ENCODE data around the gene NMNAT3.

Gene NMNAT3

DNA sequence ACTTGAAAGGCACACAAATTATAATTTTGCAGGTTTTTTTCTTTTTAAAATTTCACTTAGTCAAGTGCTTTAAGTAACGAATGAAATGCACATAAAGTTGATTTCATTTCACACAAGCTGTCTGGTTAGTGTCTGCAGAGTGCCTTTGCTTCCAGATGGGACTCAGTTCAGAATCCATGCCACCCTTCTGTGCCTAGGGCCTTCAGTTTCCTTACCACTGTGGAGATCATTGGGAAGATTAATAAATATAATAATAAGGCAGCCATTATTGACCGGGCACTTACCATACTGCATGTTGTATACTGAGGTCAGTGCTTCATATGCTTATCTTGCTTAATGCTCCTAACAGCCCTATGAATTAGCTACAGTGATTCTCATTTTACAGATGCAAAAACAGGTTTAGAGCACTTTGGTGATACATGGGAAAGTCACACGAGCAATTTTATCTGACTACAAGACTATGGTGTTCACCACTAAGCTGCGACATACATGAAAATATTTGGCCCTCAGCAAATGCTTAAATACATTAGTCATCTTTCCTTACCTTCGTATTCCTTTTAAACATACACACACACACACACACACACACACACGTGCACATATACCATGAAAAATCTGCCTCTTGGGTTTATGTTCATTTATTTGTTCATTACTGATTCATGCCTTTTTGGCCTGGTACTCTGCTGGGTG is 3.1 kb downstream of the NMNAT3 start:
- no peak for FAIRE-seq

DNA sequence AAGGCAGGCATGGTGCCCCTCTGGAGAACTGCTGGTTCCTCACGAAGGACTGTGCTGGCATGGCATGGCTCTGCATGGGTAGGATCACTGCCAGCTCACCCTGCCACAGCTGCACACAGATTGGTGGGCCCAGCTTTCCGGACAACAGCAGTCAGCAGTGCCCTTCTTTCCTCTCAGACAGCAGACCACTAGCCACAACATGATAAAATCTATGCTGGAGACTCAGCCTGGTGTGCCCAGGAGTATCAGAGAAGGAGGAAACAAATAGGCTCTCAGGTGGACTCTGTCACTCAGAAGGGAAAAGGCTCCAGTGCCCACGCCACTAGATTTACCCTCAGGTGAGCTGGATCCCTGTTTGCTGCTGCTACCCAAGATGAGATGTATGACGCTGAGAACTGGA is 4.9 kb downstream of the NMNAT3 start:
- no peak for FAIRE-seq

DNA sequence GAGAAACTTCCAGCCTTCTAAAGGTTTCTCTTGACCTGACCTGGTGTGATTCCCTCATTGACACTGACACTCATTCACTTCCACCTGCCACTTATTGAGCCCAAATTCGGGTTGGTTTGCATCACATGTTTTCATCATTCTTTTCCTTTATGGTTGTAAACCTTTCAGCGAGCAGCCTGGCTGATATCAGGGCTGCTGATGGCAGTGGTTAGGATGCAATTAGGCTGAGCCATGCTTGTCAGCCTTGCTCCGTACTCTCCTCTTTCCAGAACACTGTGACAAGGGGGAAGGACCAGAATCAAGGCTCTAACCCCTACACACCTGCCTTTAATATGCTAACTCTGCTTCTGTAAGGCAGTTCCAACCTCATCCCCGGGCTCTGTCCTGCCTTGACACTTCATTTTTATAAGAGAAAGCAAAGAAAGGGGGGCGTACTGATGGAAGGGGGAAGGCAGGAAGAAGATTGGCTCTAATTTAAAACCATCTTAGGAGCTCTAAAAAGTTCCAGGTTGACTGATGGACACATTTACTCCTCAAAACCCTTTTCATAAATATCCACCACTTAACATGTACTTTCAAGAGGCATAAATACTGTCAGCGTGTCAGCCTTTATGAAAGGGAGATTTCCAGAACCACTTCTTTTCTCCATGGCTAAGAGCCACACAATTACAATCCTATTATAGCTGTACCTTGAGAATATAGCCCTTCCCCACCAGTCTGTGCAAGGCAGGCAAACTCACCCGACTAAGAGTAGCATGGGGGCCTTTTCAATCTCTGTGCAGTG is 5.7 kb downstream of the NMNAT3 start:
- no peak for FAIRE-seq

DNA sequence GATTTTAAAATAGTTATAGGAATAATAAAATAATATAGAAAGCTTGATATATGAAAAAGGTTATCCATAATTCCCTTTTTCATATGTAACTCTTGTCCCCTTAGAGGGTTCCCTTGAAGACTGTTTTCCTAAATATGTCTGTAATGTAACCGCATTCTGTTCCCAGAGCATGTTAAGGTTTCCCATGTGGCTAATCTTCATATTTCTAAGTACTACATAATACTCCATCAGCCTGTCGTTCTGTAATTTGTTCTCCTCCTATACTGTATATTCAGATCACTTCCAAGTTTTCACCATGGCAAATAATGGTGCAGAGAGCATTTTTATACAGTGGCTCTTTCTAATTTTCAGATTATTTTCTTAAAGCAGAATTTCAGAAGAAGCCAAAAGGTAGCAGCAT is 6.7 kb downstream of the NMNAT3 start:
- FAIRE-seq, result no peak

DNA sequence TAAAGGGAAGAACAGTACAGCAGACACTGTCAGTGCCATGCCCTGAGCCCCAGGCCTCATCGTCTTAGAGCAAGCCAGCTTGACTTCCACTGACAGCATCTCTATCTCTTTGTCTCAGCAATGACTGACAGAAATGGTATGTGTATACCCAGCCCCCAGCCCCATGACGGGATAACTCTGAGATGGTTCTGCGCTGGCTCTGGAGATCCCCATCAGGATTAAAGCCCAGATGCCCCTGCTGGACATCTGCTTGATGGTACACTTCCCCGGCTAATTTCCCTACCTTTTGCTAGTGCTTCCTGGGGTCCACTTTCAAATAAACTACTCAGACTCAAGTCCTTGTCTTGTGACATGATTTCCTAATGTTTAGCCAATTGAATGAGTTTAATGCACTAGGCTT is 7.6 kb downstream of the NMNAT3 start:
- FAIRE-seq, result no peak

DNA sequence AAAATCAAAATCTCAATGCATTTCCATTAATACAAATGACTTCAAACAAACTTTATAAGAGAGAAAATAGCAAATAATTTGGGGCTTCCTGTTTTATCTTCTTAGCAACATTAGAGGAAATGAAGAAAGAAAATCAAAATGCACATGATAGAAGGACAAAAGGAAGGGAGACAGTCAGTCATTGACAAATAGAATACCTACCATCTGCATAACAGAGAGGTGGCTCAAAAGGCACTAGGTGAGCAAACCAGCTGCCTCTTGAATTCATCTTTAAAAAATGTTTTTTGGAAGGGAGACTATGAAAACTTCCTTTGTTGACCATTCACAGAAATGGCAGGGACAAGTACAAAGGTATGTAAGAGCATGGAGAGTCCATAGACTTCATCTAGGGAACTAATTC is 9.4 kb downstream of the NMNAT3 start:
- no peak for FAIRE-seq

DNA sequence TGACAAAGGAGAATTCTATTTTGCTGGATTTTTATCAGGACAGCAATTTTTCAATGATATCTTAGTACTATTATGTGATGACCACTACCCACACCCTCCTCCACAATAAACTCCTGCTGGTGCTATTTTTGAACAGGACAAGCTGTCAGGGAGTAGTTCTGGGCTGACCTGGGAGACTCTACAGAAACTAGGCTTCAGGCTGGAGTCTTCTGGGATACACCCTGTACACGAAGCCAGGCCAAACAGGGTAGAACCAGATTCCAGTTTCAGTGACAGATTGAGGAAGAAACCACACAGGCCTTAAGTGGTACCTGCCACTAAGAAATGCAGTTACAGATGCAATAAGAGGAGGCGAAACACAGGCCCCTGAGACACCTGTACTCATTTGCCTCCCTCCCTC is 12.8 kb downstream of the NMNAT3 start:
- no peak for FAIRE-seq

DNA sequence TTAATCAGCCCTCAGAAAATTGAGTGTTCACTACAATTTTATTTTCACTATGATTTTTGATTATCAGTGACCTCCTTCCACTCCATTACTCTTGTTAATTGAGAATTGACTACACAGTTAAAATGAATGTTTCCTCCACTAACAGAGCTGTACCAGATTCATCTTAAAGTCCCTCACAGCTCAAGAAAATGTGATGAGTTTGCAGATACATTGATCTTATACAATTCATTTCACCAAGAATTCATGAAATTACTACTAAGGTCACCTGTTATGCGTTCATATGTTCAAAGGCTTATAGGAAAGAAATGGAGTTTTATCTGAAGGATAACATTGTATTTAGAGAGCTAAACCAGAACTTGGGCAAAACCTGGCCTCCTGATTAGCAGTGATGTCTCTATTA is 17.5 kb downstream of the NMNAT3 start:
- FAIRE-seq, result no peak

DNA sequence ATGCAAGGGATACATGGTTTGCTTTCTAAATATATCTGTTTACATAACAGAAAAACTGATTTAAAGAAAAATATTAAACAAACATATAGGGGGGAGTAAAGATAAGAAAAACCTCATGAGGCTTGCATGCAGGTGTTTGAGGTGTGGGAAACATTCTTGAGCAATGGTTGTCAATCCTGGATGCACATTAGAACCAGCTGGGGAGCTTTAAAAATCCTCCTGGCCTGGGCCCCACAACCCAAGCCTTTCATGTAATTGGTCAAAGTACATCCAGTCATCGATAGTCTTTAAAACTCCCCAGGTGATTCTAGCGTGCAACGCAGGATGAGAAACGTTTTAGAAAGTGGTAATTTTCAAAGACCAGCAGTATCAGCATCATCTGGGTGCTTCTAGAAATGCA is 18.3 kb downstream of the NMNAT3 start:
- no peak for FAIRE-seq

DNA sequence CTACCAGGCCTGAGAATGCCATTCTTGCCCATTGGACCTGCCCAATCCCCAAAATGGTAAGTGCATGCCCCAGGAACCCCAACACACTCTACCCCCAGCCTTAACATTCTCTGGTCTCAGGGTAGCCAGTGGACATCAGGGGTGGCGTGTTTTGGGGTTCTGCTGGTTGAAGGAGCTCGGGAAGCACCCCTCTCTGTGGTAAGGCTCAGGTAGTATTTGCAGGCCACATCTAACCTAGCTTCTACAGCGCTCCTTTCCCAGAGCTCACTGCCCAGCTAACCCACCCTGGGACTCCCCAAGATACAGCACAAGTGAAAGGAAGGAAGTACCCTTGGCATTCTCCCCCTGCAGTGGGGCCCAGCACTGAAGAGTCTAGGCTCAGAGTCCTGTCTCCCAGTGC is 19.8 kb downstream of the NMNAT3 start:
- FAIRE-seq, result no peak

DNA sequence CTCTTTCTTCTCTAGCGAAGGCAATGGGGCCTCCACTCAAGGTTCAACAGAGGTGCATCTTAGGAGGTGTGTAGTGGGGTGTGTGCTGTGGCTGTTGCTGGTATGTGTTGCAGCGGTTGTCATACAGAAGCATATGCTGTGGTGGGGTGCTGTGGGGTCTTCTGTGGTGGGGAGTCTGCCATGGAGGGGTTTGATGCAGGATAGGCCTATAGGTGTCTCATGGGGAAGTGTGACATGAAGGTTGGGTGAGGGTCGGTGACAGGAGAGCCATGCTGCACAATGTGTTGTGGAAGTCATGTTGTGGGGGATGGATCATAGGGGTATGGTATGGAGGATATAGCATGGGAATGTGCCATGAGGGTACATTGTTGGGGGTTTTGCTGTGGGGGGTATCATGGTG is 20.3 kb downstream of the NMNAT3 start:
- no peak for FAIRE-seq

DNA sequence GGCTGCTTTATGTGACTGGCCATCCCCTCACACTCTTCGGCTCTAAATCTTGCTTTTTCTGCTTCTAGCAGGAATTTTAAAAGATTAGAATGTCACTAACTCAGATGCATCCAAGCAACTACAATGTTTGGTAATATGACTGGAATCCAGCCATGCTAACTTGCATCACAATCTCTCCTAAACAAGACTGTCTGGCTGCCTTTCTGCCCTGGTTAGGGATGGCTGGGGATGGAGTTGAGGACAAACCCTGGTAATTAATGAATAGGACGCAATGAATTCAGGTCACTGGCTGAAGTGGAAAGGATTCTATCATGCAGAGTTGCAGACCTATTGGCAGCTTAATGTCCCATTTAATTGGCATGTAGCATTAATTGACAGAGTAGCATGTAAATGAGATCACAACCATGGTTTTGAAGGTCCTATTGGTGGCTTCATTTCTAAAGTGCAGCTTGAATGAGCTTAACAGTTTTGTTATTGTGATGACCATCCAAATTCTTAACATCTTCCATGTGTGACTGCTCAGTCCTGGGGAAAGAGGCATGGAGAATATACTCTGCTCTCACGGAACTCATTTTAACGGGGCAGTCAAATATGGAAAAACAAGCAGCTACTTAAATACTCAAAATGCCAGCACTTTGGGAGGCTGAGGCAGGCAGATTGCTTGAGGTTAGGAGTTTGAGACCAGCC is 21.7 kb downstream of the NMNAT3 start:
- FAIRE-seq, result no peak

DNA sequence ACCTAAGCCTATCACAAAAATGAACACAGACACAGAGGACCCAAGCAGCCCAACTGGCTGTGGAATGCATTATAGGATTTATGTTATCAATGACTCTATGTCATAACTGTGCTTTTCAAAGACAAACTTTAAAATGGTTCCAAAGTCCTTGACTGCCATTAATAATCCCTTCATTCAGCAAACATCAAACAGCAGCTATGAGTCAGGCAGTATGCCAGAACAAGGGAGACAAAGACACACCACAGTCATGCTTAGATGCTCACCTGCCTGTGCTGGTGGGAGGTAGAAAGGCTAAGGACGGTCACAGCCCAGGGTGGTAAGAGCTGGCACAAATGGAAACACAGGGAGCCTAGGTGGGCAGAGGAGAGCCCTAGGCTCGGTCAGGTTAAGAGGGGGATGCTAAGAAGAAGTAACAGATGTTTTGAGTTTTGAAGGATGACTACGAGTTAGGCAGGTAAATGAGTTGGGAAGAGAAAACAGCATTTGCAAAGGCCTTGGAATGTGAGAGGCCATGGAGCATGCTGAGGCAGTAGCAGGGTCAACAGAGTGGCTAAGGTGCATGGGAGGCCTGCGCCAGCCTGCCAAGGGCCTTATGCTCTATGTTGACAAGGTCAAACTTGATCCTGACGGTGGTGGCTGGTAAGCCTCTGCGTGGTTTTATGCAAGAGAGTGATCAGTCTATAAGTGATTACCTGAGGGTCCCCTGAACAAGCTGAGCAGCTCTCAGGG is 23.0 kb downstream of the NMNAT3 start:
- no peak for FAIRE-seq

DNA sequence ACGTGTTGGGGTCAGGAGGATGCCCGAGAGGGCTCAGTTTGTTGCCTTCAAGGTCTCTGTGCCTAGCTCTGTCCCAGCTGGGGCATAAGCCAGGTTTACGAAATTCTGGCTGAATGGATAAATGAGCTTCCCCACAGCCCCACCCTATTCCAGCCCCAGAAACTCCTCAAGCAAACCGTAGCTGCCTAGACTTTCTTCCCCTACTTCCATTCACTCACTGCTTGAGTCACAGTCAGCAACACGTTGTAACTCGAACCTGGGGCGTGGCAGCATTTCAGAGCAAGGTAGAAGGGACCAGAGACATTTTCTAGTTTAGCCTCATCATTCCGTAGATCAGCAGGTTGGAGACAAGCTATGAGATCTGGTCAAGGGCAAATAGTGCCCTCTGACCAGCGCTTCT is 24.2 kb downstream of the NMNAT3 start:
- no peak for FAIRE-seq

DNA sequence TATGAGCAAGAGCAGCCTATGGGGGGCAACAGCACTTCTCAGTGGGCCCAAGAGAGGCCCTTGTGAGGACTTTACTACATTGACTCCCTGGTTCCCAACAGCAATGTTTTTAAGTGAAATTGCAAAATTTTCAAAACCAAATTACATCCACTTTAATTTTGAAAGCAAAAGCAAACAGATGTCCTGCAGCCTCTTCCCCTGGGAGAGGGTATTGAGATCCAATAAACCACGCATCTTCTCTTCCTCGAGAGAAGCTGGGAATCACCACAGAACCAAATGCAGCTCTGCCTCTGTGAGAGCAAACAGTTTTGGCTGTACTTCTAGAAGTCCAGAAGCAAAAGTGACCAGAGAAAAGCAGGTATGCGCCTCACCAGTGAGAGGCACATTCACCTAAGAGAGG is 25.2 kb downstream of the NMNAT3 start:
- FAIRE-seq, result no peak

DNA sequence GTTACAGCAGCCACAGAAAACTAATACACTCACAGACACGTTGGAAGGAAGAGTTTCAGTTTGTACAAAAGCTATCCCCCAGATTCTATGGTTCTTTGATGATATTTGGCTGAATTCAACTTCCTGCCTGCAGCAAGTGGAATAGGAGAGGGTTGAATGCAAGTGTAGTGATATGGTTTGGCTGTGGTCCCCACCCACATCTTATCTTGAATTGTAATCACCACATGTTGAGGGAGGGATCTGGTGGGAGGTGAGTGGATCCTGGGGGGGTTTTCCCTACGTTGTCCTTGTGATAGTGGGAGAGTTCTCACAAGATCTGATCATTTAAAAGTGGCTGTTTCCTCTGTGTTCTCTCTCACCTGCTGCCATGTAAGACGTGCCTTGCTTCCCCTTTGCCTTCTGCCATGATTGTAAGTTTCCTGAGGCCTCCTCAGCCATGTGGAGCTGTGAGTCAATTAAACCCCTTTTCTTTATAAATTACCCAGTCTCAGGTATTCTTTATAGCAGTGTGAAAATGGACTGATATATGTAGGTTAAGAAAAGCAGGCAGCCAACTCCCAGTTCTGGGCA is 29.8 kb downstream of the NMNAT3 start:
- FAIRE-seq, result no peak

DNA sequence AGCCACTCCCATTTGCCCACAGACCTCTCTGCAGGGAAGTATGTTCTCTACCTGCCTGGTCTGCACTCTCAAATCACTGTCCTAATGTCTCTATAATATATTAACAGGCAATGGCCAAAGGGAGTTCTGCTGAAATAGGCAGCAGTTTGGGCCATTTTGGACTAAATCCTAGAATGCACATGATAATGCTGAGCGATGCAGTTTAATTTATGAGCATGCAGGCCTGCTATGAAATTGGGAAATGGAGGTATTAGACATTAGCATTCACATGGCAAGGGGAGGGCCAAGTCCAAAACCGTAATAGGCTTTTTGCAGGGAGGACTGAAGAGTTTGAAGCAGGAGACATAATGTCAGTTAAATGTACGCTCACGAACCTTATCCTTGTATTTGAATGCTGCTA is 31.3 kb downstream of the NMNAT3 start:
- FAIRE-seq, result no peak

DNA sequence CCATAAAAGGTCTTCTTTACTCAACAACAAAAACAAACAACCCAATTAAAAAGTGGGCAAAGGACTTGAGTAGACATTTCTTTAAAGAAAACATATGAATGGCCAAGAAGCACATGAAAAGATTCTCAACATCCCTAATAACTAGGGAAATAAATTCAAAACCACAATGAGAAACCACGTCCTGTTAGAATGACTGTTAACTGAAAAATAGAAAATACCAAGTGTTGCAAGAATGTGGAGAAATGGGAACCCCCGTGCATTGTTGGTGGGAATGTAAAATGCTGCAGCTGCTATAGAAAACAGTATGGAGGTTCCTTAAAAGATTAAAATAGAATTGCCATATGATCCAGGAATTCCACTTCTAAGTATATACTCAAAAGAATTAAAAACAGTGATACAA is 34.8 kb downstream of the NMNAT3 start:
- no peak for FAIRE-seq

DNA sequence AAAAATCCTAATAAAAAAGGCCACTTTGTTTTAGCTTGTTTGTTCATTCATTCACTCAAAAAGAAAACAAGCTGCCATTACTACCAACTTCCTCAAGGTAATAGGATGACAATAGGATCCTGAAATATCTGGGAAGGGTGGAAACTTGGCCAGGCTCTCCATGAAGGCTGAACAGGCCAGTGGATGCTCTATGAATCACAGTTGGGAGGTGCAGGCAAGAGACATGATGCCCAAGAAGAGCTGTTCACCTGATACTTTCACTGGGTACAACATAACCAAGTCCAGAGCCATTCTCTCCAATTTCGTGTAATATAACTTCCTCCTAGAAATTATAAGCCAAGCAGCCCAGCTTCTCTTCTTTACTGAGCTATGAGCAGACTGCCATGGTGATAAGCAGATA is 37.3 kb downstream of the NMNAT3 start:
- FAIRE-seq, result no peak

DNA sequence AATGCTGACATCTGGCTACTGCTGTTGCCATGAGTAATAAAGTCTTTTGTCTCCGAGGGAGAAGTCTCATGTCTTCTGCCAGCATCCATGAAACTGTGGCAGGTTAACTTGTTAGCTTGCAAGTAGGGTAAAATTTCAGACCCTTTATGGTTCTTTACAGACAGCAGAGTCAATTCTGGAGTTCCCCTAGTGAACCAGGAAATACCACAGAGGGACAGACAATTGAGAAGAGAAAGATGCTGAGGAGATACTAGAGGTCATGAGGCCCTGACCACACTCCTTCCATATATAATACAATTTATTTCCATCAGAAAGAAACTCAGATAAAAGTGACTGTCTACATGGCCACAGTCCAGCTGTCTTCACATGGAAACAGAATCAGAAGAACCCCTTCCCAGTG is 38.1 kb downstream of the NMNAT3 start:
- no peak for FAIRE-seq

DNA sequence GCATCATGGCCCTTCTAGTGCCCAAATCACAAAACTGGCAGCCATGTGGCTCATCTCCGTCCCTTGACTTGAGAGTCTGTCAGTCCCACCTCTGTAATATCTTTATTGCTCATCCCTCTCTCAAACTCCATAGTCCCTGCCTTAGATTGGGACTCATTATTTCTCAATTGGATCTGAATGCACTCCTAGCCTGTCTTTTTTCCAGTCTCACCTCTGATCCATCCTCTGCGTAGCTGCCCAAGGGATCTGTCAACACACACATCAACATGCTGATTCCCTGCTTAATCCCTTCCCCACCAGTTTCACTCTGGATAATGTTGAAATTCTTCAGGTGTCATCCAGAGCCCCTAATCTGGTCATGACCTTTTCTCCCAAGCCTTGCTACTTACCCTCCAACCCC is 39.3 kb downstream of the NMNAT3 start:
- FAIRE-seq, result no peak

DNA sequence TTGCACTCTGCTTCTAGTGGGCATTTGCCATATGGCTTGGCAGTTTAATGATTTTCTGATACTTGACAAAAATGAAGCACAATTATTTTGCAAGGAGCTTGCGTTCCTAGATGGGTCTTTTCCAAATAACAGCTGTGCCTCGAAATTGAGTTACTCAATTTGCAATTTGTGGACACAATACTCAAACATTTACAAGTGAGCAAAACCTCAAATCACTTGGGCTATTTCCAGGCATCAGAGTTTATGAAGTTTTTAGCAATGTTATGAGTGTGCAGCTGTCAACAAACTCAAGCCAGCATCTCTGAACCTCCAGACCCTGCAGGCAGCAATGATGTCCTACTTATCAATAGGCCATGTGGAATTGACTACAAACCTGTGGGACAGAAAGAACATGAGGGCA is 41.3 kb downstream of the NMNAT3 start:
- no peak for FAIRE-seq

DNA sequence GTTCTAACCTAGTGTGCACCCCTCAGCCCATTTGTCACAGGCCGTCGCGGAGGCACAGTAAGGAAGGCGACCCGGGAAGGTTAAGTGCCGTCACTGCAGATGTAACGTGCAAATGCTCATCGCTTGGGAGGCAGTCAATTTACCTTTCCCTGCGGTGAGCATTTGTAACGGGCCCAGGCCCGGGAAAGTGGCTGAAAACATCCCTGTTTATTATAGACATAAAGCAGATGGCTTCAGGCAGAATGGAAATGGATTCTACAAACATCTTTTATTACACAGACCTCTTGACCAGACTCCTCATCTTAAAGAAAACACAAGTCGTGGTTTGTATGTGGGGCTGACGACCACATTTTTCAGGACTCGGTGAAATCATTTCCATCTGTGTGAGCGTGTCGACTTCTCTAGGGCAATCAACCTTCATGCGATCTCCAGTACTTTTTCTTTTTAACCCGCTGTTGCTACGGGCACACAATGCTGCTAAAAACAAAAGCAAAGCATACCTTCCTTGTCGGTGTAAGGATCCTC is 43.6 kb downstream of the NMNAT3 start:
- FAIRE-seq, result no peak
